GM19395 (cell line): Measurements from ENCODE around the gene CAPS.
A peak's percentile ranks its signal among the peaks of the same experiment; 100 is the strongest.

Experiments used
- ATAC-seq: cut with Tn5 transposase; IDR thresholded peaks from one replicate; pipeline ENCODE4 v1.9.1; 2021; ENCODE audit warnings: mild to moderate bottlenecking, moderate library complexity; ENCODE audit not compliant: unreplicated experiment

The CAPS gene

DNA sequence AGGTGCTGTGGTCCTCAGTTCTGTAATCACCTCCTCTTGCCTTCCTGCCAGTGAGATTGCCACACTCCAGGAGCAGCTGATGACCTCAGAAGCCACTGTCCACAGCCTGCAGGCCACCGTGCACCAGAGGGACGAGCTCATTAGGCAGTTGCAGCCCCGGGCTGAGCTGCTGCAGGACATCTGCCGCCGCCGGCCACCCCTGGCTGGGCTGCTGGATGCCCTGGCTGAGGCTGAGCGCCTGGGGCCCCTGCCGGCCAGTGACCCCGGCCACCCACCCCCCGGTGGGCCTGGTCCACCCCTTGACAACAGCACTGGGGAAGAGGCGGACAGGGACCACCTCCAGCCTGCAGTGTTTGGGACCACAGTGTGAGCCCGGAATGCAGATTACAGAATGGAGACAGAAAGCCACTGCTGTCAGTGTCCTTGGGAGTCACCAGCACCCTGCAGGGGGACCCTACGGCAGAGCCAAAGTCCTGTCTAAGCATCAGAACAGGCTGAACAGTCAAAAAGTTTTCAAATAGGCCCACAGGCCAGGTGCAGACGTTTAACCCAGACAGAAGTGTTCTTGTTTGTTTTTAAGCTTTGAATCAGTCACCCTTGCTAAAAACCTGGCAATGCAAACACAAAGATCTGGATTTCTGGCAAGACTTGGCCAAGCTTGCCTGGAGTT lies 5.1 kb upstream of the CAPS start:
- no peak for ATAC-seq

DNA sequence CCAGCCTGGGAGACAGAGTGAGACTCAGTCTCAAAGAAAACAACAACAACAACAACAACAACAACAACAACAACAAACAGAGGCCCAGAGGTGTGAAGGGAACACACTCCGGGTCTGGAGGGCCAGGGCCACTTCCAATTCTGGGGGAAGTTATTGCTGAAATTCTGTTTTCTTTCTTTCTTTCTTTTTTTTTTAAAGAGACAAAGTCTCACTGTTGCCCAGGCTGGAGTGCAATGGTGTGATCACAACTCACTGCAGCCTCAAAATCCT lies 3.5 kb upstream of the CAPS start:
- ATAC-seq, result no peak

- ATAC-seq, result no peak
Measured at GRCh38 chr19:5911366-5911765, 2.7 kb upstream of the CAPS start.

DNA sequence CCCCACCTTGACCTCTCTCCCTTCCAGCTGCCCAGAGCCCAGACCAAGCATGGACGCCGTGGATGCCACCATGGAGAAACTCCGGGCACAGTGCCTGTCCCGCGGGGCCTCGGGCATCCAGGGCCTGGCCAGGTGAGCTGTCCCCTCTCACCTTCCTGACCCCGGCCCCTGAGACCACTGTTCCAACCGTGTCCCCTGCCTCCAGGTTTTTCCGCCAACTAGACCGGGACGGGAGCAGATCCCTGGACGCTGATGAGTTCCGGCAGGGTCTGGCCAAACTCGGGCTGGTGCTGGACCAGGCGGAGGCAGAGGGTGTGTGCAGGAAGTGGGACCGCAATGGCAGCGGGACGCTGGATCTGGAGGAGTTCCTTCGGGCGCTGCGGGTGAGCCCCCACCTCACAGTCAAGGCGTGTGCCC lies 312 bp downstream of the CAPS start:
- ATAC-seq, result no peak

DNA sequence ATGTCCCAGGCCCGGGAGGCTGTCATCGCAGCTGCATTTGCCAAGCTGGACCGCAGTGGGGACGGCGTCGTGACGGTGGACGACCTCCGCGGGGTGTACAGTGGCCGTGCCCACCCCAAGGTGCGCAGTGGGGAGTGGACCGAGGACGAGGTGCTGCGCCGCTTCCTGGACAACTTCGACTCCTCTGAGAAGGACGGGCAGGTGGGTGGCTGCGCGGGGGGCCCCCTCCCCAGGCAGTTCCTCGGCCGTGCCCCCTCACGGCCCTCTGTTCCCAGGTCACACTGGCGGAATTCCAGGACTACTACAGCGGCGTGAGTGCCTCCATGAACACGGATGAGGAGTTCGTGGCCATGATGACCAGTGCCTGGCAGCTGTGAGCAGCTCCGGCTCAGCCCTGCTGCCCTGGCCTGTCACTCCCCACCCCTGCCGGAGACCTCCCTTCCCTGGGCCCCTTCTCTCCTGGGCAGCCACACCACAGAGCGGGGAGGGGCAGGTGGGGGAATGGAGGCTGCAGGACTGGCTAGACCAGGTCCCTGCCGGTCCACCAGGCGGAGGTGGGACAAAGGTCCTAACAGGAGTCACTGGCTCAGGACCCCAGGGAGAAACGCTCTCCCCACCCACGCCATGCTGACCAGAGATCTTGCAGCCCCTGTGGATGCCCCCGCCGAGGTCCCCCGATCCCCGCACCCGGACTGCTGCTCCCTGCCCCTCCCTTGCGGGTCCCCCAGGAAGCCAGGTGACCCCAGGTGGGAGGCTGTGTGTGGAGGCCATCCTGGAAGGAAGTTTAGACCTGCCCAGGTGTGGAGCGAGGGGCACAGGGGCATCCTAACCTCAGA lies 1.1 kb downstream of the CAPS start:
- ATAC-seq, result no peak

DNA sequence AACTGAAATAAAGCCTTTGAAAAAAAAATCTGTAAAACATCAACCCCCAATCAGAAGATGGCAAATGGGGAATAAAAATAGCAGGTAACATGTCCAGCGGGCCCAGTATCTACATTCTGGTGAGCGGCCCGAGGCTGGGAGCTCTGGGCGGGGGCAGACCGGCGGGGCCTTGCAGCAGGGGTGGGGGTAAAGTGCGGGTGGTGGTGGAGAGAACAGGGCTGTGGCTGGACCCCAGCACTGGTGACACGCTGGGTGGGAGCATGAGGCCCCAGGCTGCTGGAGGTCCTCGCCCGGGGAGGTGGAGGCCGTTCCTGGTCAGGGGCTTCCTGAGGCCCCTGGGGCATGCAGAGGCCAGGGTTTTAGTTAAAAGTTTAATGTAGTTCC lies 1.7 kb downstream of the CAPS start:
- no peak for ATAC-seq

- no peak for ATAC-seq
Measured at GRCh38 chr19:5916181-5916708, 2.2 kb downstream of the CAPS start.

DNA sequence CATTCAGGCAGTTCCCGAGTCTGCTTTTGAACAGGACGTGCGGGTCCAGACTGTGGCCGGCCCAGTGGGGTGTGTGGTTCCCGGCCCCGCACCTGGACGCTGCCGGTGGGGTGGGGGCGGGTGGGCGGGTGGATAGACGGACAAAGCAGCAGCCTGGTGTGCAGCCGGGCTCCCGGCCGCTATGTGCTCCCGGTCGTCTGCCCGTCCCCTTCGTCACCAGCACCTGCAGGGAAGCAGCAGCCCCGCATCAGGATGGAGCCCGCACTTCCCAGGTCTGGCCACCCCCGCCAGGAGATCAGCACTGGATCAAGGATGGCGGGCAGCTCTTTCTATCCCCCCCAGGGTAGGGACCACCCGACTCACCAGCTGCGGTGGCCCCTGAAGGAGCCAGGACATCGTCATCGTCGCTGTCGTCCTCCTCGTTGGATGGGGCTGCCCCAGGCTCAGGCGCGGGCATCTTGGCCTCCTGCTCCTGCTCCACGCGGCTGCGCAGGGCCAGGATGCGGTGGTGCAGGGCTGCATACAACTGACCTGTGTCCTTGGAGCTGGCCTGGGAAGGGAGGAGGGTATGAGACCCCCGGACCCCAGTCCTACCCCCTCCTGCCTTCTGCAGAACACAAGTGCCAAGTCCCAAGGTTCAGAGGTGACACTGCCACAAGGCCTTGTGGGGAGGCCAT lies 3.5 kb downstream of the CAPS start:
- ATAC-seq, result no peak

DNA sequence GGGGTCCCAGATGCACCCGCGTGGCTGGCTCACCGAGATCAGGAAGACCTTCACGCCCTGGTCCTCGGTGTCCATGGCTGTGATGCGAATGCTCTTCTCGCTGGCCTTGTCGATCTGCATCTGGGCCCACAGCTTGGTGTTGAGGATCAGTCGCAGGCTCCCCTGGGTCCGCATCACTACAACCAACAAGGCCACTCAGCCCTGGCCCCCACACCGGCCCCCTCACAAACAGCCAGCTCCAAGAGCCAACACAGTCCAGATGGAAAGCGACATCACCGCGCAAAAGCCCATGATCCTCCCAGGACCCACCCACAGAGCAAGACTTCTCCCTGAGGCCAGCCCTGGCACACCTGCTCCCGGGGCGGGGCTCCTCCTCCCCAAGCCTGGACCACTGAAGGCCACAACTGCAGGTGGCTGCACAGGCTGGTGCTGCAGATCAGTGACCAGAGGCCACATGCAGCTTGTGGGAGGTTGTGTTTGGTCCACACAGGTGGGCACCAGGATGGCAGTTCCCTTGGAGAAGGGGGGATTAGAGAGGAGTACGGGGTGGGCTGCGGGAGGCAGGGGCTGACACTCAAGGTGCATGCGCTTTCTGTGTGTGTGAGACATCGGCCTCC lies 4.5 kb downstream of the CAPS start:
- ATAC-seq, result no peak

DNA sequence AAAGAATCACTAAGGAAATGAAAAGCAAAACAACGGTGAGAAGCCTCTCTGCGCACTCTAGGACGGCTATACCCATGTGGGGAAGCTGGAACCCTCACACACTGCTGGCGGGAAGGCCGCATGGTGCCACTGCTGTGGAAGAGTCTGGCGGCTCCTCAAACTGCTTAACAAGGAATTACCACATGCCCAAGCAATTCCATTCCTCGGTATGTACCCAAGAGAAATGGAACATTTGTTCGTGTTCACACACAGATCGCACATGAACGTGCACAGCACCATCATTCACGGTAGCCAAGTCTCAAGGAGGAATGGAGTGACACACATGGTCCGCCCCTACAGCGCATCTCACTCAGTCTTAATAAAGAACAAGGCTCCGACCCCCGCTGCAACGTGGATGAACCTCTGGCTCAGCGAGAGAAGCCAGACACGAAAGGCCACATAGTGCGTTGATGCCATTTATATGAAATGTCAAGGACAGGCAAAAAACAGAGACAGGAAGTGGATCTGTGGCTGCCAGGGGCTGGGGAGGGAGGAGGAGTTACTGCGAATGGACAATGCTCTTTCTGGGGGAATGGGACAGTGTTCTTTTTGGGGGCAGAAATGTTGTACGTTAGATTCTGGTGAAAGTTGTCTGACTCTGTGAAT lies 7.6 kb downstream of the CAPS start:
- no peak for ATAC-seq

GRCh38 chr19:5922161-5922545 lies 8.1 kb downstream of the CAPS start:
- no peak for ATAC-seq

DNA sequence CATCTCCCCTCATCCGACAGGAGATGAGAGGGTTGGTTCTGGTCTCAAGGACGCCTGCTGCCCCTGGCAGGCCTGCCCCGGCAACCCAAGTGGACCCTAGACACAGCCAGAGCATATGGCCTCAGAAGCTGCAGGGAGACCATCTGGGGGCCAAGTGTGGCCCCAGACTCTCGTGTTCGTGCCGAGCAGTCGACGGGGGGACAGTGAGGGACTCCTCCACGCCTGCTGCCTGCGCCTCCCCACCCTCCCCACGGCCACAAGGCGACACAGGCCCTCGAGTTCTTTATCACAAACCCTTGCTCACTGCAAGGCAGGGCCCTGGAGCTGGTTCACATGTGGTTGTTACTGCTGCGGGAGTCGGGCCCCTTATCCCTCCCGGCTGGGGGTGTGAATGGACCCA lies 9.3 kb downstream of the CAPS start:
- ATAC-seq, result no peak

DNA sequence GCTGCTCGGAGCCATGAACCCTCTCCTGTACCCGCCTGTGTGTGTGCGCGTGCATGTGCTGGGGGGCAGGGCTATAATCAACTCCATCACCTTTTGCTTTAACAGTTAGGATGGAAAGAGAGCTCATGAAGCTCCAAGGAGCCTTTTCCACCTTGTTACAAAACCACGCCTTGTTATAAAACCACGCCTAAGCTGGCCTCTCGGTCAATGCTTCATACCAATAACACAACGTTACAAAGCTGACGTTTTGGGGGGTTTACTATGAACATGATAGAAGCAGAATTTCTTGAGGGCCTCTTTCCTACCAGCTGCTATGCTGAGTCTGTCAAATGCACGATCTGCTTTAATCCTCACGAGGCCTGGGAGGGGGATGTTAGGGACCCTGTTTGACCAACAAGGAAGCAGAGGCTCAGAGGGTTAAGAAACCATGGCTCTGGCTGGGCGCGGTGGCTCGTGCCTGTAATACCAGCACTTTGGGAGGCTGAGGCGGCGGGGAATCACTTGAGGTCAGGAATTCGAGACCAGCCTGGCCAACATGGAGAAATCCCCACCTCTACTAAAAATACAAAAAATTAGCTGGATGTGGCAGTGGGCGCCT lies 11.9 kb downstream of the CAPS start:
- ATAC-seq, result no peak

DNA sequence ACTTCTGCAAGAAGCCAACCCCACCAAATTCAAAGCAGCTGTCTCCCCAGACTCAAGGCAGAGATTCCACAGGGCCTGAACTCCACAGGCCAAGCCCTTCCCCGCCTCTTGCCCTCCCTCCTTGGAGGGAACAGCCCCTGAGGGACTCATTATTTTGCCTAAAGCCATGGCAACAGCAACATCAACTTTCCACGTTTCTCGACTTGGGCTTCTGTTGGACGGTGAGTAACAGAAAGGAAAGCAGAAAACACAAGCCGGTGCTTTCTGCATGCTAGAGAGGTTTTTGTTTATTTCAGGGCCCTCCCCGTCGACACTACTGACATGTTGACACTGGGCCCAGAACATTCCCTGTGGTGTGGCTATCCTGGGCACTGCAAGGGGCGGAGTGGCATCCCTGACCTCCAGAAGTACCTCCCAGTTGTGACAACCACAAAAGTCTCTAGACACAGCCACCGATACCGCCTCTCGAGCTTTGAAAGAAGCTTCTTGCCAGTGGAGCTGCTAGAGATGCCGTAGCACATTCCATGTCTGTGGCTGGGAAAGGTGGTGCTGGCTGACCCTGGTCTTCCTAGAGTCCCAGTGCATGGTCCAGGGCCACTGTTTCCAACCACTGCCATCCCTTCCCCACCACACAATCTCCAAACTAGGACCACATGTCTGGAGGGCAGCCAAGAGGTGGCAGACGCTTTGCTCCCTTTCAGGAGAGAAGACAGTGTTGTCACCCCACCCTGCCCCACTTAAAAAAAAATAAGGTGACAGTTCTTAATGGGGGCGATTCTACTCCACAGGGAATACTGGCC lies 12.8 kb downstream of the CAPS start:
- ATAC-seq, result no peak

DNA sequence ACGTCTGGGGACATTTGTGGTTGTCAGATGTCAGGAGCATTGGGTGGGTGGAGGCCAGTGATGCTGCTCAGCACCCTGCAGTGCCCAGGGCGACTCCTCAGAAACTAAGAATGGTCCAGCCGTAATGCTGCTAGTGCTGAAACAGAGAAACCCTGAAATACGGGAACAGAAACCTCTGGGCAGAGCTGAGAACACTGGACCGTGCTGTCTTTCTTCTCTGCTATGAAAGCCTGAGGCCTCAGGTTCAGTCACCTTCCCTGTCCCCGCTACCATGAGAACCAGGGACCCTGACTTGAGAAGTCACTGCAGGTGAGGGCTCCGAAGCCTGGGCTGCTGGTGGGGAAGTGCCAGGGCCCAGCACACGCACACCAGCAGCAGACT lies 13.4 kb downstream of the CAPS start:
- peak; percentile 60 for ATAC-seq

DNA sequence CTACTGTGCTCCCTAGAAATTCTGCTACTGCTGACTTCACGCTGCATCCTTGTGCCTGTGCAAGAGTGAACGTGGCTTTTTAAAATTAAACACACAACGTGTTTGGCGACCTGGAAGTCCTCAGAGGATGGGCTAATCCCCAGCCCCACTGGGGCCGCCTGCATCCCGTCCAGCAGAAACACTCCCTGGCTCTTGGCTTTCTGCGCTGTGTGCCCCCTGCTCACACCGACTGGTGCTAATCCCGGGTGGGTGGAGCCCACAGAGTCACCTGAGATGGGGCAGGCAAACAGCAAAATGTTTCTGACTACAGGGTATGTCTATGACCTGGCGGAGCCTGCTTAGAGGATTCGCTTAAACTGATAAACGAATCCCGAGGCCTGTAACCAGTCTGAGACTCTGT lies 15.1 kb downstream of the CAPS start:
- ATAC-seq, result no peak

- no peak for ATAC-seq
Measured at GRCh38 chr19:5929625-5930024, 15.6 kb downstream of the CAPS start.

DNA sequence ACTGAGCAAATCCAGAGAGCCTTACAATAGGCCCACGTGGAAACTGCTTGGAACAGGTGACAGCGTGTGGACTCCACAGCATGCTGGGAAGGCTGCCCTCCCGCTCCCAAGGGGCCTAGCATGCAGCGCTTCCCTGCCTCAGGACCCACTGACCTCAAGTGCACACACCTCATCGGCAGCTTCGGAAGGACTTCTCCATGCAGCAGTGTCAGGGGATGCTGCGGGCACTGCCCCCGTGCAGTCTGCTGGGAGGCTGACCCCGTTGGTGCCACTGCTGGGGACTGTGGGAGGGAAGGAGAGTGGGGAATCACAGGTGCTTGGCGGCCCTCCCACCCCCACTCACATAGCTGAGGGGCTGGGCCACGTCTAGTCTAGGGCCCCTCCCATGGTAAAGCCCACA lies 17.2 kb downstream of the CAPS start:
- ATAC-seq, result no peak

- ATAC-seq, result no peak
Measured at GRCh38 chr19:5932146-5932545, 18.1 kb downstream of the CAPS start.
